Mesendoderm (in vitro differentiated cells): Measurements from ENCODE around the gene DGCR2.
"Not testable (repeated sequence)": the region's sequence is repeated elsewhere in the genome, so short reads cannot be mapped to it uniquely, and the experiment has no call there.

ENCODE experiments used
- DNase-seq: peaks from one replicate; pipeline ENCODE4 v3.0.0; 2013
- H2AK5ac ChIP-seq: 2 replicates; pipeline ENCODE4 v1.6.1; 2013; ENCODE audit warnings: low read length, inconsistent platforms
- H2BK120ac ChIP-seq: 2 replicates; pipeline ENCODE4 v1.6.1; 2013; ENCODE audit warnings: low read depth, mild to moderate bottlenecking, low read length, moderate library complexity, mixed read lengths
- H2BK15ac ChIP-seq: replicated peaks from 2 replicates; pipeline ENCODE4 v1.6.1; 2013; ENCODE audit warnings: low read depth, mild to moderate bottlenecking, moderate library complexity
- H2BK5ac ChIP-seq: 2 replicates; pipeline ENCODE4 v1.6.1; 2013; ENCODE audit warnings: low read length, inconsistent platforms
- H3K18ac ChIP-seq: 2 replicates; pipeline ENCODE4 v1.6.1; 2013; ENCODE audit warnings: mild to moderate bottlenecking, low read length, mixed read lengths
- H3K23ac ChIP-seq: one replicate; pipeline ENCODE4 v1.6.1; 2013; ENCODE audit warnings: low read length
- H3K27ac ChIP-seq: 2 replicates; pipeline ENCODE4 v1.5.1; 2013; ENCODE audit warnings: low read depth, mild to moderate bottlenecking, inconsistent platforms, low read length, moderate library complexity
- H3K27me3 ChIP-seq: 2 replicates; pipeline ENCODE4 v1.6.1; 2013; ENCODE audit warnings: low read length, control low read depth, mild to moderate bottlenecking, inconsistent platforms; ENCODE audit not compliant: insufficient read depth, poor library complexity
- H3K36me3 ChIP-seq: 2 replicates; pipeline ENCODE4 v1.6.1; 2013; ENCODE audit warnings: low read length, inconsistent platforms; ENCODE audit not compliant: control insufficient read depth, insufficient read depth
- H3K4ac ChIP-seq: one replicate; pipeline ENCODE4 v1.6.1; 2013; ENCODE audit warnings: low read depth, mild to moderate bottlenecking, low read length, moderate library complexity
- H3K4me1 ChIP-seq: 2 replicates; pipeline ENCODE4 v1.6.1; 2013; ENCODE audit warnings: low read depth, low read length, inconsistent platforms; ENCODE audit not compliant: control insufficient read depth
- H3K4me2 ChIP-seq: 2 replicates; pipeline ENCODE4 v1.6.1; 2013; ENCODE audit warnings: low read length
- H3K4me3 ChIP-seq: 2 replicates; pipeline ENCODE4 v1.5.1; 2013; ENCODE audit warnings: mild to moderate bottlenecking, low read length
- H3K56ac ChIP-seq: one replicate; pipeline ENCODE4 v1.6.1; 2013; ENCODE audit warnings: low read length
- H3K79me1 ChIP-seq: 2 replicates; pipeline ENCODE4 v1.6.1; 2013; ENCODE audit warnings: low read length, inconsistent platforms
- H3K79me2 ChIP-seq: 2 replicates; pipeline ENCODE4 v1.6.1; 2013; ENCODE audit warnings: mild to moderate bottlenecking, low read length; ENCODE audit not compliant: control insufficient read depth, insufficient read depth
- H3K9ac ChIP-seq: 2 replicates; pipeline ENCODE4 v1.6.1; 2013; ENCODE audit warnings: low read length, inconsistent platforms
- H4K5ac ChIP-seq: one replicate; pipeline ENCODE4 v1.6.1; 2013; ENCODE audit warnings: low read length
- H4K8ac ChIP-seq: one replicate; pipeline ENCODE4 v1.6.1; 2013; ENCODE audit warnings: low read depth, mild to moderate bottlenecking, control low read depth, low read length, moderate library complexity
- WGBS: extraction: QIAGEN DNeasy Blood & Tissue Kit; methylation state at CpG from one replicate; pipeline ENCODE4 v1.1.7; 2013; ENCODE audit warnings: low lambda C conversion rate, missing lambda C conversion rate; ENCODE audit not compliant: insufficient coverage; ENCODE audit errors: extremely low coverage; 5-methylcytosine and 5-hydroxymethylcytosine counted together

Gene DGCR2

DNA sequence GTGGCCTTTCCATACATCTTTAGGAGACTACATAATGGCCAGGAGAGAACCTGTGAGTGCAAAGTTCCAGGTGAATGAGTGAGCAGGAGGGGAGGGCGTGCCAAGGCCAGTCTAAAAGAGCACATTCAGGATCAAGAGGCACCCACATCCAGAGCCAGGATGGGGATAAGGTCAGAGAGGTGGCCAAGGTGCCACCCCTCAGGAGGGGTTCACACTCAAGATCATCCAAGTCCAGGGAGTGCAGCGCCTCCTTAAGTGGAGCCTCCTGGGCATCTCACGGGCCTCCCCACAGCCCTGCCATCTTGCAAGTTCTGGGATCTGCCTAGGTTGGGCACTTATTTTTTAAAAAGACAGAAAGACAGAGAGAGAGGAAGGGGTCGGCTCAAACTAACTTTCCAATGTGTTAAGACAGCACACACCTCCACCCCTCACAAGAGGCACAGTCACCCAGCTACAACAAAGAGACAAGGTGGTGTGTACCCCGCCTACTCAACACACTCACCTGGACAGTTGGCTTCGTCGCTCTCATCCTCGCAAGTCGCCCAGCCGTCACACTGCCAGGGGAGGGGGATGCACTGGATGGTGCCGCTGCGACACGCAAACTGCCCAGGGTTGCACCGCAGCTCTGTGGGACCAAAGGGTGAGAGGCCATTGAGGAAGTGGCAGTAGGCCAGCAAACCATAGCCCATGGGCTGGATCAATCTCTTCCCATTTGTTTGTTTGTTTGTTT lies 33.2 kb downstream of the DGCR2 start:
- Histone ChIP-seq H3K27ac (no peak overlapping the region), H3K56ac (no peak overlapping the region), H3K27me3 (no peaks in the 10 kb centered on the region), H3K36me3 (peaks cover 1% of the 10 kb centered on the region), H3K4me1 (peaks cover 4% of the 10 kb centered on the region), H4K5ac (no peak overlapping the region), H3K79me1 (peaks cover 11% of the 10 kb centered on the region), H4K8ac (no peak overlapping the region), H3K18ac (no peak overlapping the region), H2BK5ac (no peak overlapping the region), H2BK120ac (no peak overlapping the region), H3K79me2 (peaks cover 3% of the 10 kb centered on the region), H3K4ac (no peak overlapping the region), H3K4me2 (no peak overlapping the region), H2BK15ac (no peak overlapping the region), H3K4me3 (no peak overlapping the region), H3K23ac (no peak overlapping the region), H3K9ac (no peak overlapping the region), H2AK5ac (no peak overlapping the region)
- DNase-seq, result no peak
- no CpG with 5 or more reads among the region's 14 CpGs for WGBS

DNA sequence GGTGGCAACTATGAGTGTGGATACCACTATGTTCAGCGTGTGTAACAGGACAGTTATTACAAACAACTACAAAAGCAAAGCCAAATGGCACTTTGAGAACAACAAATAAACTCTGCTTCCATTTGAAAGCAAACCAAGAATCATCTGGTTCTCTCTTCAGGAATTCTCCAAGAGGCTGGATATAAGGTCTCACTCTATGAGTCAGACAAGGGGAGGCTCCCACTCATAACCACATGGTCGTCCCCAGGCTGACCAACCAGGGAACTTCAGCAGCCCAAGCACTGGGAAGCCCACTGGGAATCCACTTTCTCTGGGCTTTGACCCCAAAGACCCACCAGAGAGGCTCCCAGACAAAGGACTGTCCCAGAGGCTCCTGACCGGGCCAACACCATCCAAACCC lies 35.3 kb downstream of the DGCR2 start:
- Histone ChIP-seq H3K79me2 (peaks cover 3% of the 10 kb centered on the region), H3K27ac (no peak overlapping the region), H3K18ac (no peak overlapping the region), H3K4me3 (no peak overlapping the region), H2BK120ac (no peak overlapping the region), H3K9ac (no peak overlapping the region), H3K4ac (no peak overlapping the region), H3K4me2 (no peak overlapping the region), H2AK5ac (no peak overlapping the region), H2BK5ac (no peak overlapping the region), H3K79me1 (peaks cover 11% of the 10 kb centered on the region), H3K36me3 (peaks cover 1% of the 10 kb centered on the region), H3K27me3 (no peaks in the 10 kb centered on the region), H4K8ac (no peak overlapping the region), H4K5ac (no peak overlapping the region), H2BK15ac (no peak overlapping the region), H3K23ac (no peak overlapping the region), H3K56ac (no peak overlapping the region), H3K4me1 (peaks cover 4% of the 10 kb centered on the region)
- DNase-seq, result no peak
- WGBS, result no CpG with 5 or more reads among the region's 3 CpGs

- Histone ChIP-seq H4K5ac (peak overlapping the region; percentile 65), H2BK5ac (peak overlapping the region; percentile 71), H3K27me3 (no peaks in the 10 kb centered on the region), H3K9ac (no peak overlapping the region), H2BK120ac (no peak overlapping the region), H3K79me1 (peaks cover 11% of the 10 kb centered on the region), H4K8ac (no peak overlapping the region), H3K79me2 (peaks cover 3% of the 10 kb centered on the region), H3K18ac (no peak overlapping the region), H3K36me3 (peaks cover 1% of the 10 kb centered on the region), H3K56ac (peak overlapping the region; percentile 31), H3K4me1 (peaks cover 4% of the 10 kb centered on the region), H2BK15ac (no peak overlapping the region), H2AK5ac (no peak overlapping the region), H3K4me3 (no peak overlapping the region), H3K4me2 (no peak overlapping the region), H3K23ac (no peak overlapping the region), H3K27ac (peak overlapping the region; percentile 17), H3K4ac (no peak overlapping the region)
- no CpG with 5 or more reads among the region's 6 CpGs for WGBS
- no peak for DNase-seq
Measured at GRCh38 chr22:19086417-19086816, 35.8 kb downstream of the DGCR2 start.

DNA sequence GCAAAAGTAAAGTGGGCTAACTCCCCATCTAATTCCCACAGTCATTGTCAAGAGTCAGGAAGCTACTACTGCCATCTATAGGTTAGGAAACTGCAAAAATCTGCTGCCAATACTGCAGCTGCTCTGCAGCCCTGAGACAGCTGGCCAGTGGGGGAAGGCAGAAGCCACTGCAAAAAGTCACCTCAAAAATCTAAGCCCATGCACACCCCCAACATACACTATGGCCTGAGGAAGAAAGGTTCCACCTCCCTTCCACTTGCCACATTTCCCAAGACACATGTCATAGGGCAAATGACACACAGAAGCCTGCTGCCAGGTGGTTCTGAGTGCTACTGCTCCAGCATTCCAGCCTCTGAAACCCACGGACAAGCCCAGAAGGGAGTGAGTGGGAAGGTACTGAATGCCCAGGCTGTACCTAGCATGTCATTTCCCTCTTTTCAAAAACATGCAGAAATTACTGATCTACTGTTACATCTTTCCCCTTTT lies 36.9 kb downstream of the DGCR2 start:
- Histone ChIP-seq H3K4me2 (no peak overlapping the region), H2AK5ac (no peak overlapping the region), H2BK120ac (no peak overlapping the region), H3K4me1 (peaks cover 4% of the 10 kb centered on the region), H2BK15ac (no peak overlapping the region), H3K18ac (no peak overlapping the region), H2BK5ac (no peak overlapping the region), H3K27me3 (no peaks in the 10 kb centered on the region), H3K9ac (peak overlapping the region; percentile 17), H3K79me2 (peaks cover 3% of the 10 kb centered on the region), H4K8ac (no peak overlapping the region), H3K23ac (no peak overlapping the region), H3K4me3 (no peak overlapping the region), H3K56ac (peak overlapping the region; percentile 52), H3K27ac (no peak overlapping the region), H3K79me1 (peaks cover 11% of the 10 kb centered on the region), H3K4ac (no peak overlapping the region), H4K5ac (no peak overlapping the region), H3K36me3 (peaks cover 1% of the 10 kb centered on the region)
- WGBS, result no CpG with 5 or more reads among the region's 1 CpG
- peak; percentile 60 for DNase-seq

- not testable (repeated sequence) for H4K8ac ChIP-seq, H3K9ac ChIP-seq, H3K4me3 ChIP-seq, H3K56ac ChIP-seq, H3K36me3 ChIP-seq, H3K27me3 ChIP-seq, H4K5ac ChIP-seq, H3K18ac ChIP-seq, H3K27ac ChIP-seq, H3K4ac ChIP-seq, H2BK5ac ChIP-seq, H3K4me2 ChIP-seq, H3K23ac ChIP-seq, H2AK5ac ChIP-seq, DNase-seq, H2BK15ac ChIP-seq, H3K79me2 ChIP-seq, H2BK120ac ChIP-seq, H3K4me1 ChIP-seq
- no CpG with 5 or more reads among the region's 32 CpGs for WGBS
- H3K79me1 ChIP-seq, result peaks cover 11% of the 10 kb centered on the region
Measured at GRCh38 chr22:19084586-19084985, 37.6 kb downstream of the DGCR2 start.

DNA sequence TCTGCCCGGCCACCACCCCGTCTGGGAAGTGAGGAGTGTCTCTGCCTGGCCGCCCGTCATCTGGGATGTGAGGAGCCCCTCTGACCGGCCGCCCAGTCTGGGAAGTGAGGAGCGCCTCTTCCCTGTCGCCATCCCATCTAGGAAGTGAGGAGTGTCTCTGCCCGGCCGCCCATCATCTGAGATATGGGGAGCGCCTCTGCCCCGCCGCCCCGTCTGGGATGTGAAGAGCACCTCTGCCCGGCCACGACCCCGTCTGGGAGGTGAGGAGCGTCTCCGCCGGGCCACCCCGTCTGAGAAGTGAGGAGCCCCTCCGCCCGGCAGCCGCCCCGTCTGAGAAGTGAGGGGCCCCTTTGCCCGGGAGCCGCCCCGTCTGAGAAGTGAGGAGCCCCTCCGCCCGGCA lies 38.1 kb downstream of the DGCR2 start:
- H3K4me1 ChIP-seq, H3K27me3 ChIP-seq, H3K9ac ChIP-seq, H3K18ac ChIP-seq, H3K36me3 ChIP-seq, H2BK15ac ChIP-seq, H4K8ac ChIP-seq, H4K5ac ChIP-seq, H3K4me2 ChIP-seq, H2BK120ac ChIP-seq, H3K4me3 ChIP-seq, H3K56ac ChIP-seq, H3K4ac ChIP-seq, H3K23ac ChIP-seq, H3K79me2 ChIP-seq, H3K27ac ChIP-seq, H2BK5ac ChIP-seq, DNase-seq, H2AK5ac ChIP-seq, H3K79me1 ChIP-seq: not testable (repeated sequence)
- no CpG with 5 or more reads among the region's 30 CpGs for WGBS
